ENCODE results near the gene MAPK10. TPM values are rescaled to one million over a fixed set of nuclear protein-coding genes. Genes with fewer than 3 reads are reported as not detected.

MAPK10 gene
- polyA plus RNA-seq, 1 donor (not counting 4 experiments of a cell fraction or from before 2014, with no cell fraction given), result 8.2 TPM

- Histone ChIP-seq H3K27me3 (ENCODE audit: control insufficient read depth, extremely low read depth, insufficient read depth, low read length) (no peaks in the 10 kb centered on the region), H3K4me1 (ENCODE audit: control insufficient read depth, extremely low read depth, insufficient read depth, low read length) (peaks cover 8% of the 10 kb centered on the region), H3K79me2 (ENCODE audit: control insufficient read depth, insufficient read depth, low read length) (no peaks in the 10 kb centered on the region), H3K4me3 (ENCODE audit: control insufficient read depth in 2 of 3, extremely low read depth in 1 of 3, insufficient read depth in 2 of 3, low read depth in 1 of 3, low read length in 3 of 3) (no peak overlapping the region), H3K9ac (ENCODE audit: control insufficient read depth, extremely low read depth, insufficient read depth, low read length) (no peak overlapping the region), H3K36me3 (ENCODE audit: control insufficient read depth in 2 of 2, extremely low read depth in 1 of 2, insufficient read depth in 2 of 2, low read length in 2 of 2) (no peaks in the 10 kb centered on the region), H3K9me3 (ENCODE audit: control insufficient read depth, low read depth, low read length) (no peaks in the 10 kb centered on the region), H3K9me1 (ENCODE audit: control insufficient read depth, extremely low read depth, insufficient read depth, low read length) (no peaks in the 10 kb centered on the region), H2AFZ (ENCODE audit: control insufficient read depth, low read length) (no peak overlapping the region), H4K20me1 (ENCODE audit: control insufficient read depth, extremely low read depth, insufficient read depth, low read length) (no peaks in the 10 kb centered on the region), H3K4me2 (ENCODE audit: control insufficient read depth, extremely low read depth, insufficient read depth, low read depth, low read length) (peak overlapping the region; percentile 17), H3K27ac (ENCODE audit: control insufficient read depth, insufficient read depth, low read length) (no peak overlapping the region)
- DNase-seq (ENCODE audit: low read depth, low spot score), result peak; percentile 2
- FAIRE-seq, result peak; percentile 85
- dilution Hi-C loops (cut with MboI; ENCODE audit: extremely low pct_ligation_motif_present, low sequenced_read_pairs), result no loop called here
- TF ChIP-seq CTCF (optimal IDR thresholded peaks at IDR 0.05 in 1 of 3, IDR thresholded peaks at IDR 0.05 in 1 of 3, conservative IDR thresholded peaks at IDR 0.05 in 1 of 3; ENCODE audit: extremely low read depth in 1 of 3, insufficient read depth in 2 of 3, low read length in 3 of 3), result no peak
- no peak for TF ChIP-seq EZH2 (IDR thresholded peaks at IDR 0.05; ENCODE audit: low read length)
Observed at GRCh38 chr4:86286726-86287125, 73.1 kb downstream of the MAPK10 start.

DNA sequence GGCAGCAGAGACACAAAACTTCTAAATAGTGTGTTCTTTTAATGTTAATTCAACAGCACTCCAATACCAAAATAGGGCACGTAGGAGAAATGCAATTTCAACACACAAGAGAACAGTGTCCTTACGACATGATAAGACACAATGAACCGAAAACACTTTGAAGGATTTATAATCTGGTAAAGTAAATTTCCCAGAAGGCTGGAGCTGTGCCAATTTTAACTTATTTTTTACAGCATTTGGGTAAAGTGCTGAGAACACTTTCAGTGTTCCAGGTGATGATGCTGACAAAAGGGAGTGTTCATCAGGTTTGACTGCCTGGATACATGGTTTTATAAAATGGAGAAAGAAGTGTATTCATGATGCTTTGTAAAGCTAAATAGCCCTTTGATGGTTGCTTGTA, 76.5 kb downstream of the MAPK10 start:
- Histone ChIP-seq H3K79me2 (ENCODE audit: control insufficient read depth, insufficient read depth, low read length) (no peaks in the 10 kb centered on the region), H2AFZ (ENCODE audit: control insufficient read depth, low read length) (no peak overlapping the region), H3K9me1 (ENCODE audit: control insufficient read depth, extremely low read depth, insufficient read depth, low read length) (no peaks in the 10 kb centered on the region), H3K27ac (ENCODE audit: control insufficient read depth, insufficient read depth, low read length) (no peak overlapping the region), H3K9me3 (ENCODE audit: control insufficient read depth, low read depth, low read length) (no peaks in the 10 kb centered on the region), H3K4me2 (ENCODE audit: control insufficient read depth, extremely low read depth, insufficient read depth, low read depth, low read length) (no peak overlapping the region), H3K4me3 (ENCODE audit: control insufficient read depth in 2 of 3, extremely low read depth in 1 of 3, insufficient read depth in 2 of 3, low read depth in 1 of 3, low read length in 3 of 3) (no peak overlapping the region), H3K9ac (ENCODE audit: control insufficient read depth, extremely low read depth, insufficient read depth, low read length) (no peak overlapping the region), H3K27me3 (ENCODE audit: control insufficient read depth, extremely low read depth, insufficient read depth, low read length) (no peaks in the 10 kb centered on the region), H3K4me1 (ENCODE audit: control insufficient read depth, extremely low read depth, insufficient read depth, low read length) (peaks cover 8% of the 10 kb centered on the region), H4K20me1 (ENCODE audit: control insufficient read depth, extremely low read depth, insufficient read depth, low read length) (no peaks in the 10 kb centered on the region), H3K36me3 (ENCODE audit: control insufficient read depth in 2 of 2, extremely low read depth in 1 of 2, insufficient read depth in 2 of 2, low read length in 2 of 2) (no peaks in the 10 kb centered on the region)
- dilution Hi-C loops (cut with MboI; ENCODE audit: extremely low pct_ligation_motif_present, low sequenced_read_pairs), result no loop called here
- no peak for TF ChIP-seq CTCF (optimal IDR thresholded peaks at IDR 0.05 in 1 of 3, IDR thresholded peaks at IDR 0.05 in 1 of 3, conservative IDR thresholded peaks at IDR 0.05 in 1 of 3; ENCODE audit: extremely low read depth in 1 of 3, insufficient read depth in 2 of 3, low read length in 3 of 3)
- no peak for TF ChIP-seq EZH2 (IDR thresholded peaks at IDR 0.05; ENCODE audit: low read length)
- DNase-seq (ENCODE audit: low read depth, low spot score) (no peak), FAIRE-seq (no peak)

All from keratinocyte (primary cell).